C4-2B (cell line): Measurements from ENCODE around the gene TPGS2.

Experiments used
- H3K27ac ChIP-seq: fragments of 450-650 bp; 2 replicates; pipeline ENCODE4 v1.5.1; 2017
- ZFX ChIP-seq: fragments of 450-650 bp; IDR thresholded peaks from 2 replicates; pipeline ENCODE4 v1.6.1; 2017
- TF ChIP-seq, protein P1 (sequence below): fragments of 450-650 bp; conservative IDR thresholded peaks from 2 replicates; pipeline ENCODE4 v1.5.1; 2017; ENCODE audit warnings: mild to moderate bottlenecking

TPGS2 gene

GRCh38 chr18:36812678-36813077 lies 16.1 kb downstream of the TPGS2 start:
- H3K27ac ChIP-seq = no peak overlapping the region
- TF ChIP-seq, protein P1, sequence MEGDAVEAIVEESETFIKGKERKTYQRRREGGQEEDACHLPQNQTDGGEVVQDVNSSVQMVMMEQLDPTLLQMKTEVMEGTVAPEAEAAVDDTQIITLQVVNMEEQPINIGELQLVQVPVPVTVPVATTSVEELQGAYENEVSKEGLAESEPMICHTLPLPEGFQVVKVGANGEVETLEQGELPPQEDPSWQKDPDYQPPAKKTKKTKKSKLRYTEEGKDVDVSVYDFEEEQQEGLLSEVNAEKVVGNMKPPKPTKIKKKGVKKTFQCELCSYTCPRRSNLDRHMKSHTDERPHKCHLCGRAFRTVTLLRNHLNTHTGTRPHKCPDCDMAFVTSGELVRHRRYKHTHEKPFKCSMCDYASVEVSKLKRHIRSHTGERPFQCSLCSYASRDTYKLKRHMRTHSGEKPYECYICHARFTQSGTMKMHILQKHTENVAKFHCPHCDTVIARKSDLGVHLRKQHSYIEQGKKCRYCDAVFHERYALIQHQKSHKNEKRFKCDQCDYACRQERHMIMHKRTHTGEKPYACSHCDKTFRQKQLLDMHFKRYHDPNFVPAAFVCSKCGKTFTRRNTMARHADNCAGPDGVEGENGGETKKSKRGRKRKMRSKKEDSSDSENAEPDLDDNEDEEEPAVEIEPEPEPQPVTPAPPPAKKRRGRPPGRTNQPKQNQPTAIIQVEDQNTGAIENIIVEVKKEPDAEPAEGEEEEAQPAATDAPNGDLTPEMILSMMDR = no peak
- TF ChIP-seq ZFX = no peak

DNA sequence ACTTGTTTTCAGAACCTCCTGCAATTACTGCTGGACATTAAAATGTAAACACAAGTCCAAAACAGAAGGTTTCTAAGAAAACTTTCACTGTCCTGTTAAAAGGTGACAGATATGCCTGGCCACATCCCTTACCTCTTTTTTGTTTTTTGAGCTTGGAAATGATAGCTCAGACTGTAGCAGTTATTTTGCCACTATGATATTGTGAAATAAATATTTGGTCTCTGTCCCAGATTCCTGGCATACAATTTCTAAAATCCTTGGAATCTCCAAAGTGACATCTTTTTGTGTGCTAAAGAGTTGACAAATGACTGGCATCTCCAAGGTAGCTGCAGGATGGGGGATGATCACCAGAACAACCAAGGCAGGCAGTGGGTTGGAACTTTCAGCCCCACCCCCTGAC lies 16.8 kb downstream of the TPGS2 start:
- TF ChIP-seq ZFX = no peak
- TF ChIP-seq, protein P1 = no peak
- no peak overlapping the region for H3K27ac ChIP-seq

- TF ChIP-seq ZFX = no peak
- TF ChIP-seq, protein P1 = no peak
- no peak overlapping the region for H3K27ac ChIP-seq
Observed at GRCh38 chr18:36811430-36811829, 17.4 kb downstream of the TPGS2 start.

DNA sequence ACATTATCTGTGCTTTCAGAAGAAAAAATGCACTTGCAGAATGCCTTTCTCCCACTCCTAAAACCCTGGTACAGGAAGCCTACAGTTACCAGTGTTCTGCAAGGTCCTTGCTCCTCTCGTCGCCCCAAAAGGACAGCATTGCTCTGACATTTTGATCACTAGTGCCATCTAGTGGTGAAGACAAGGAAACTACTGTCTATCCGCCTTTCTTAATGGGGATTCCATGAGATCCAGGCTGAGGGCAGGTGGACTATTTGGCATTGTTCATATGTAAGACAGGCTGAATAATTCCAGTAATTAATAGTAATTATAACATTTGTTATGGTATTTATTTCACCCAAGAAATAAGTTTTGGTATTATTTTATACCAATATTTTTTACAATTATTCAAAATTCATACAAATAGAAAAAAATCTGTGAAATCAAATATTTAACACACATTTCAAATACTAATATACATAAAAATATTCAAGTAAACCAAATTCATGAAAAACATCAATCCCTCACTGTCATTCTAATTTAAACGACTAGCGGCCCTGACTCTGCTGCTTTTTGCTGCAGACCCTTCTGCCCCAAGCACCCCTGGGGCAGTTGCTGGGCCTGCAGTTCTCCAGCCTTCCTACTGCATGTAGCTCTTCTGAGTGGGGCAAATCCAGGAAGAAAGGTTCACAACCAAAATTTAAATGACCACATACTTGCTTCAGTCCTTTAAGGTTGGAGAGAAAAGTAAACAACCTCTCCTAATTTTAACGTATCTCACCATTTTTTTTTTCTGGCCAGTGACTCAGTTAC lies 19.0 kb downstream of the TPGS2 start:
- no peak overlapping the region for H3K27ac ChIP-seq
- no peak for TF ChIP-seq ZFX
- TF ChIP-seq, protein P1 = peak; percentile 86

- no peak overlapping the region for H3K27ac ChIP-seq
Observed at GRCh38 chr18:36808681-36809080, 20.1 kb downstream of the TPGS2 start.

GRCh38 chr18:36805105-36805504 lies 23.7 kb downstream of the TPGS2 start:
- no peak for TF ChIP-seq ZFX
- TF ChIP-seq, protein P1 = no peak

More at GRCh38 chr18:36808681-36809080, 20.1 kb downstream of the TPGS2 start:
- no peak for TF ChIP-seq ZFX
- TF ChIP-seq, protein P1 = no peak

GRCh38 chr18:36798738-36799473 lies 29.9 kb downstream of the TPGS2 start:
- TF ChIP-seq, protein P1 = no peak
- TF ChIP-seq ZFX = no peak
- no peak overlapping the region for H3K27ac ChIP-seq

More at GRCh38 chr18:36805105-36805504, 23.7 kb downstream of the TPGS2 start:
- H3K27ac ChIP-seq = no peak overlapping the region
